ENCODE results near the gene SYCP2L. TPM values are rescaled to one million over a fixed set of nuclear protein-coding genes. Genes with fewer than 3 reads are reported as not detected.

The SYCP2L gene
- total and polyA plus RNA-seq, 2 of the 4 experiments (the other 2 are of a cell fraction) = 0.05 TPM; not detected in 1

GRCh38 chr6:10968776-10969175 lies 81.9 kb downstream of the SYCP2L start:
- no TSS peak for BruUV-seq (replicated peaks)

More at GRCh38 chr6:10968776-10969175, 81.9 kb downstream of the SYCP2L start:
- Histone ChIP-seq H2BK5ac (ENCODE audit: low read depth, low read length, poor library complexity, severe bottlenecking) (peak overlapping the region; percentile 86), H4K20me1 (ENCODE audit: insufficient read depth, low read length) (no peaks in the 10 kb centered on the region), H3K79me1 (ENCODE audit: low read depth in 1 of 2, low read length in 2 of 2) (no peaks in the 10 kb centered on the region), H2BK15ac (ENCODE audit: low read depth, low read length) (peak overlapping the region; percentile 82; the same call in 2 of the 3 replicates), H3K4me2 (ENCODE audit: low read depth, low read length) (peak overlapping the region; percentile 35; the same call in 1 of the 2 replicates), H2AK5ac (ENCODE audit: low read depth, low read length) (peak overlapping the region; percentile 92; the same call in 1 of the 2 replicates), H3K18ac (ENCODE audit: low read depth, low read length) (peak overlapping the region; percentile 93), H3K4ac (ENCODE audit: low read depth, low read length) (peak overlapping the region; percentile 69), H2AK9ac (replicated peaks; ENCODE audit: low read depth, low read length, poor library complexity) (peak overlapping the region; percentile 60), H3K23ac (ENCODE audit: low read depth, low read length) (no peak overlapping the region), H3K9ac (ENCODE audit: low read depth, low read length) (no peak overlapping the region), H3K4me1 (ENCODE audit: control insufficient read depth, insufficient read depth, low read length) (peaks cover 6% of the 10 kb centered on the region), H4K91ac (ENCODE audit: insufficient read depth, low read depth, low read length) (peak overlapping the region; percentile 93), H4K8ac (ENCODE audit: low read depth in 2 of 2, low read length in 2 of 2) (peak overlapping the region in 1 of 2 experiments; percentile 83; a peak in 3 of 4 replicates), H3K27ac (ENCODE audit: insufficient read depth, low read length) (peak overlapping the region; percentile 57; the same call in 1 of the 2 replicates), H2BK20ac (ENCODE audit: low read depth, low read length) (peak overlapping the region; percentile 97), H2BK120ac (ENCODE audit: low read depth, low read length) (peak overlapping the region; percentile 87), H3K9me1 (ENCODE audit: insufficient read depth, low read length) (0 out of 2 replicates have a peak, but pooled peaks cover 4% of the 10 kb centered on the region), H3K56ac (ENCODE audit: extremely low read depth, insufficient read depth, low read length) (no peak overlapping the region), H3K4me3 (ENCODE audit: insufficient read depth, low read depth, low read length) (no peak overlapping the region), H3K14ac (replicated peaks; ENCODE audit: low read depth, low read length) (peak overlapping the region; percentile 82), H3K36me3 (ENCODE audit: control insufficient read depth, insufficient read depth, low read length) (no peaks in the 10 kb centered on the region), H2AFZ (replicated peaks; ENCODE audit: low read length, poor library complexity) (peak overlapping the region; percentile 83), H3K27me3 (ENCODE audit: control insufficient read depth, insufficient read depth, low read length) (no peaks in the 10 kb centered on the region), H4K5ac (ENCODE audit: low read depth, low read length) (peak overlapping the region; percentile 89), H3K9me3 (ENCODE audit: control insufficient read depth, insufficient read depth, low read length) (peaks cover 8% of the 10 kb centered on the region)
- peak; percentile 99 for ATAC-seq (ENCODE audit: low read depth)
- WGBS, 2 experiments (ENCODE audit: extremely low coverage in 2 of 2, insufficient read length in 1 of 2) = 60% methylated on average over 1 of the region's 2 CpGs; no CpG with 5 or more reads in 1 of the 2 experiments
- no peak for TF ChIP-seq CTCF (conservative IDR thresholded peaks at IDR 0.05; ENCODE audit: low read depth, low read length)
- peak; percentile 58; the same call in 1 of the 2 replicates for TF ChIP-seq NFE2L2 (IDR thresholded peaks at IDR 0.05; ENCODE audit: low read depth, low read length)
- no peak for TF ChIP-seq MAFK (IDR thresholded peaks at IDR 0.05; ENCODE audit: low read depth, low read length)
- no peak for TF ChIP-seq BHLHE40 (IDR thresholded peaks at IDR 0.05; ENCODE audit: low read depth, low read length)
- TF ChIP-seq USF2 (IDR thresholded peaks at IDR 0.05; ENCODE audit: low read depth, low read length) = peak; percentile 10; the same call in 1 of the 2 replicates
- no peak for TF ChIP-seq ELK1 (IDR thresholded peaks at IDR 0.05; ENCODE audit: borderline replicate concordance, low read depth, low read length)
- TF ChIP-seq FOS (IDR thresholded peaks at IDR 0.05; ENCODE audit: low read depth, low read length) = no peak
- in situ Hi-C loops (cut with MboI; ENCODE audit: low sequenced_read_pairs) = no loop called here
- ChIA-PET POLR2A (ENCODE audit: unreplicated experiment) (no interaction called here), CTCF (interaction anchor here (1.7 kb wide), 1 partner anchor 14 kb away, joined by 7 read pairs; no protein-coding TSS in a partner anchor)
- DNase-seq = peak; percentile 95
- intact Hi-C loops (cut with micrococcal nuclease) = no loop called here
- dilution Hi-C loops (cut with HindIII; ENCODE audit: low sequenced_read_pairs, unreplicated experiment) = no loop called here

Measured in IMR-90 (cell line).